K562 (cell line): ENCODE data around the gene FKBP15. TPM values are rescaled to one million over a fixed set of nuclear protein-coding genes. Genes with fewer than 3 reads are reported as not detected.

Source experiments
- ATAC-seq: fragments of 200-7000 bp; cut with Tn5 transposase; 3 replicates; pipeline ENCODE4 v1.9.1; 2020; ENCODE audit warnings: moderate library complexity
- BruUV-seq: library from RNA; stranded (reverse); fragments of 400-500 nt; replicated peaks from 2 replicates; lab custom pipeline; 2021; lab: Mats Ljungman, UMichigan
- CTCF ChIA-PET: fragments of 300-600 bp; formaldehyde crosslinking; extraction: SDS; loops from one replicate; lab custom pipeline; 2021; ENCODE audit warnings: low intra/inter-chr PET ratio; lab: Yijun Ruan, JAX
- POLR2A ChIA-PET: fragments of 300-600, 350-650 bp; sonication (Branson Sonifier 250); formaldehyde crosslinking; extraction: SDS; loops from one replicate; lab custom pipeline; 2021; ENCODE audit warnings: antibody characterized with exemption, inconsistent platforms; lab: Yijun Ruan, JAX
- DNase-seq, 4 experiments: peaks; one replicate each; pipeline versions ENCODE4 v3.0.0 to v3.0.0-alpha.2; 2011 to 2018; ENCODE audit warnings: low spot score in 3 of 4, mixed read lengths in 3 of 4; ENCODE audit errors: extremely low read depth in 1 of 4
- FAIRE-seq: peaks from 2 replicates; lab custom pipeline; 2011; peaks lifted over from hg19 to GRCh38; lab: Jason Lieb, UNC
- H2AFZ ChIP-seq: 2 replicates; pipeline ENCODE4 v1.6.0; 2011; ENCODE audit warnings: low read depth, low read length, control low read depth, inconsistent platforms
- H3K27ac ChIP-seq: fragments of 200-600 bp; 3 replicates; pipeline ENCODE4 v1.8.0; 2011; ENCODE audit warnings: low read depth, mild to moderate bottlenecking, control low read depth, inconsistent platforms, low read length, moderate library complexity, mixed read lengths; ENCODE audit errors: extremely low read depth
- H3K27me3 ChIP-seq, 2 experiments: fragments of 300-600 bp in 1 of 2; 2 replicates in 1 of 2; 3 replicates in 1 of 2; pipeline versions ENCODE4 v1.6.0 to v1.8.0; 2011; ENCODE audit warnings: inconsistent platforms in 2 of 2, low read length in 2 of 2, mild to moderate bottlenecking in 1 of 2, mixed read lengths in 1 of 2, moderate library complexity in 1 of 2; ENCODE audit not compliant: control insufficient read depth in 2 of 2, insufficient read depth in 2 of 2
- H3K36me3 ChIP-seq: fragments of 300-600 bp; 3 replicates; pipeline ENCODE4 v1.8.0; 2011; ENCODE audit warnings: mild to moderate bottlenecking, low read length, inconsistent platforms; ENCODE audit not compliant: control insufficient read depth, insufficient read depth
- H3K4me1 ChIP-seq, 2 experiments: fragments of 200-600 bp in 1 of 2; replicated peaks in 1 of 2; 2 replicates in 1 of 2; 3 replicates in 1 of 2; pipeline versions ENCODE4 v1.5.1 to v1.8.0; 2011; ENCODE audit warnings: inconsistent platforms in 2 of 2, low read length in 2 of 2, mild to moderate bottlenecking in 1 of 2, mixed read lengths in 1 of 2, moderate library complexity in 1 of 2; ENCODE audit not compliant: control insufficient read depth in 2 of 2, insufficient read depth in 2 of 2
- H3K4me2 ChIP-seq: 2 replicates; pipeline ENCODE4 v1.6.1; 2011; ENCODE audit warnings: low read length, control low read depth, inconsistent platforms, mixed read lengths; ENCODE audit not compliant: insufficient read depth
- H3K4me3 ChIP-seq: fragments of 200-600 bp; sonication (generic), shearing (Covaris generic); 2 replicates; pipeline ENCODE4 v1.5.1; 2016; ENCODE audit warnings: control low read depth, inconsistent platforms
- H3K79me2 ChIP-seq: fragments of 200-600 bp; 3 replicates; pipeline ENCODE4 v1.8.0; 2011; ENCODE audit warnings: low read length, inconsistent platforms; ENCODE audit not compliant: control insufficient read depth, insufficient read depth
- H3K9ac ChIP-seq, 2 experiments: 2 replicates each; pipeline versions ENCODE4 v1.6.0 to v1.6.1; 2011; ENCODE audit warnings: low read depth in 2 of 2, low read length in 2 of 2, control low read depth in 1 of 2, inconsistent platforms in 1 of 2, mild to moderate bottlenecking in 1 of 2, mixed read lengths in 1 of 2; ENCODE audit not compliant: insufficient read depth in 1 of 2
- H3K9me1 ChIP-seq: one replicate; pipeline ENCODE4 v1.6.0; 2011; ENCODE audit warnings: inconsistent platforms, mild to moderate bottlenecking, low read length, moderate library complexity; ENCODE audit not compliant: control insufficient read depth, insufficient read depth
- H3K9me3 ChIP-seq: replicated peaks from 2 replicates; pipeline ENCODE4 v1.5.1; 2011; ENCODE audit warnings: low read depth, low read length, inconsistent platforms; ENCODE audit not compliant: control insufficient read depth, insufficient read depth
- H4K20me1 ChIP-seq: replicated peaks from 2 replicates; pipeline ENCODE4 v1.6.1; 2011; ENCODE audit warnings: low read length, inconsistent platforms, mixed read lengths; ENCODE audit not compliant: control insufficient read depth, insufficient read depth
- C11orf30 ChIP-seq: fragments of 450-650 bp; IDR thresholded peaks from 2 replicates; pipeline ENCODE4 v1.6.1; 2016; ENCODE audit warnings: low read depth, mild to moderate bottlenecking
- MAFF ChIP-seq: IDR thresholded peaks from 2 replicates; pipeline ENCODE4 v1.6.1; 2012; ENCODE audit warnings: low read length, improper control_type of control experiment
- MAFG ChIP-seq: fragments of 450-650 bp; conservative IDR thresholded peaks from 2 replicates; pipeline ENCODE4 v1.6.1; 2016; ENCODE audit warnings: missing genetic modification characterization, missing compliant biosample characterization
- MAFK ChIP-seq: IDR thresholded peaks from 2 replicates; pipeline ENCODE4 v1.6.1; 2011; ENCODE audit warnings: low read length, improper control_type of control experiment
- PKNOX1 ChIP-seq: fragments of 450-650 bp; IDR thresholded peaks from 2 replicates; pipeline ENCODE4 v1.6.1; 2016
- ZBTB11 ChIP-seq, 3 experiments: fragments of 200-800 bp in 1 of 3; fragments of 250-450 bp in 1 of 3; fragments of 450-650 bp in 1 of 3; sonication (Bioruptor Pico) in 1 of 3; sonication (Bioruptor generic) in 1 of 3; formaldehyde crosslinking in 1 of 3; IDR thresholded peaks; 2 replicates each; pipeline versions ENCODE4 v1.6.1 to v1.8.0; 2016 to 2022; ENCODE audit warnings: mild to moderate bottlenecking in 2 of 3, missing genetic modification characterization in 2 of 3, missing compliant biosample characterization in 1 of 3, moderate library complexity in 1 of 3
- ZNF316 ChIP-seq: fragments of 450-650 bp; IDR thresholded peaks from 2 replicates; pipeline ENCODE4 v1.6.1; 2016
- WGBS: fragments of 100-300 bp; shearing (Covaris generic); methylation state at CpG from one replicate; pipeline ENCODE4 v1.1.6; 2016; ENCODE audit warnings: low coverage, mixed read lengths; ENCODE audit not compliant: insufficient coverage; ENCODE audit errors: missing lambda C conversion rate; 5-methylcytosine and 5-hydroxymethylcytosine counted together
- in situ Hi-C: fragments of 300-500 bp; cut with MboI; formaldehyde crosslinking; loops from 4 replicates; pipeline ENCODE4 v1.15.0; 2018; ENCODE audit warnings: inconsistent platforms, mixed read lengths
- intact Hi-C: fragments of 100-400 bp; cut with micrococcal nuclease; formaldehyde crosslinking; loops from 2 replicates; pipeline ENCODE4 v1.14.2; 2022
- polyA plus RNA-seq, 8 experiments: library from polyadenylated mRNA; depleted of rRNA in 4 of 8; stranded (reverse) in 5 of 8; unstranded in 3 of 8; fragments of >200 nt; fragmentation: Nextera tagmentation in 2 of 8; fragmentation: Illumina TruSeq in 1 of 8; extraction: Ambion mirVana in 2 of 8; extraction: Trizol in 1 of 8; gene quantifications; 2 replicates each; pipeline versions ENCODE4 v1.2.1 to v1.2.3, GENCODE V29; 2011 to 2014; ENCODE audit warnings: inconsistent platforms in 1 of 8, missing spikeins in 1 of 8
- total RNA-seq, 7 experiments: library from RNA; depleted of rRNA in 6 of 7; stranded (reverse); fragments of >200 nt in 6 of 7; fragmentation: Illumina TruSeq in 2 of 7; extraction: Trizol in 2 of 7; gene quantifications; 2 replicates each; pipeline versions ENCODE4 v1.2.1 to v1.2.3, GENCODE V29; 2011 to 2021; ENCODE audit warnings: low replicate concordance in 1 of 7
- TF ChIP-seq, protein P1 (sequence below): fragments of 250-450 bp; sonication (Bioruptor Pico); IDR thresholded peaks from 2 replicates; pipeline ENCODE4 v1.5.0; 2021

FKBP15 gene
- total and polyA plus RNA-seq, 9 of the 15 experiments (the other 6 are each of a cell fraction or from before 2014, with no cell fraction given), result 8.7 to 38.0 (median 18.9) TPM

DNA sequence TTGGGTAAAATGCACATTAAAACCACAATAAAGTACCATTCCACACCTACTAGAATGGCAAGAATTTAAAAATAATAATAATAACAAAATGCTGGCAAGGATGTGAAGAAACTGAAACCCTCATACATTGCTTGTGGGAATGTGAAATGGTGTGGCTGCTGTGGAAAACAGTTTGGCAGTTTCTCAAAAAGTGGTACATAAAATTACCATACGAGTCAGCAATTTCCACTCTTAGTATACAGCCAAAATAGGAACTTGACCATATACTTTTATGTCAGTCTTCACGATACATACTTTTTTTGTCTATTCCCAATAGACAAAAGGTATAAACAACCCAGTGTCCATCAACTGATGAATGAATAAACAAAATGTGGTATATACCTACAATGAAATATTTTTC, 15.6 kb downstream of the FKBP15 start:
- H3K9me3 ChIP-seq, result no peaks in the 10 kb centered on the region
- in situ Hi-C loops, result no loop called here
- 100% methylated on average over 2 of the region's 2 CpGs for WGBS
- H2AFZ ChIP-seq, result no peak overlapping the region
- FAIRE-seq, result no peak
- ChIA-PET CTCF (no interaction called here), POLR2A (interaction anchor here (1.8 kb wide), 1 partner anchor 16 kb away, joined by 5 read pairs; the partner anchor contains the start of genes FKBP15 and SLC31A1)
- no peaks in the 10 kb centered on the region for H4K20me1 ChIP-seq
- H3K4me1 ChIP-seq, result no peaks in the 10 kb centered on the region
- intact Hi-C loops, result no loop called here
- TF ChIP-seq PKNOX1, result no peak
- peak; percentile 77 for TF ChIP-seq C11orf30
- peak; percentile 69; the same call in 1 of the 2 replicates for TF ChIP-seq MAFG (tag)
- peak; percentile 70 for TF ChIP-seq MAFF
- peak; percentile 57; the same call in 1 of the 2 replicates for TF ChIP-seq MAFK
- peak; percentile 85 for TF ChIP-seq ZNF316
- TF ChIP-seq, protein P1, sequence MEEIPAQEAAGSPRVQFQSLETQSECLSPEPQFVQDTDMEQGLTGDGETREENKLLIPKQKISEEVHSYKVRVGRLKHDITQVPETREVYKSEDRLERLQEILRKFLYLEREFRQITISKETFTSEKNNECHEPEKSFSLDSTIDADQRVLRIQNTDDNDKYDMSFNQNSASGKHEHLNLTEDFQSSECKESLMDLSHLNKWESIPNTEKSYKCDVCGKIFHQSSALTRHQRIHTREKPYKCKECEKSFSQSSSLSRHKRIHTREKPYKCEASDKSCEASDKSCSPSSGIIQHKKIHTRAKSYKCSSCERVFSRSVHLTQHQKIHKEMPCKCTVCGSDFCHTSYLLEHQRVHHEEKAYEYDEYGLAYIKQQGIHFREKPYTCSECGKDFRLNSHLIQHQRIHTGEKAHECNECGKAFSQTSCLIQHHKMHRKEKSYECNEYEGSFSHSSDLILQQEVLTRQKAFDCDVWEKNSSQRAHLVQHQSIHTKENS (CRISPR knock-in tag), result no peak
- TF ChIP-seq ZBTB11 (CRISPR knock-in tag; IDR thresholded peaks at IDR 0.05), result no peak
- no peaks in the 10 kb centered on the region for H3K9me1 ChIP-seq
- H3K9ac ChIP-seq, result no peak overlapping the region
- no peak overlapping the region for H3K27ac ChIP-seq
- H3K4me3 ChIP-seq, result no peak overlapping the region
- no peaks in the 10 kb centered on the region for H3K27me3 ChIP-seq
- H3K36me3 ChIP-seq, result peaks cover 65% of the 10 kb centered on the region
- H3K4me2 ChIP-seq, result no peak overlapping the region
- BruUV-seq, result no TSS peak
- no peaks in the 10 kb centered on the region for H3K79me2 ChIP-seq
- ATAC-seq, result no peak
- DNase-seq, result no peak
